ENCODE measurements around the gene TLCD2. TPM values are rescaled to one million over a fixed set of nuclear protein-coding genes. Genes with fewer than 3 reads are reported as not detected.

TLCD2 gene
- total RNA-seq, 6 experiments from 2014 or later = 2.7 to 3.8 (median 3.2) TPM

- no peak for TF ChIP-seq CTCF (IDR thresholded peaks at IDR 0.05)
- no peak overlapping the region for H3K27ac Mint-ChIP-seq
- H3K36me3 Mint-ChIP-seq (ENCODE audit: low read depth) = peaks cover 18% of the 10 kb centered on the region
- H3K9me3 Mint-ChIP-seq = no peaks in the 10 kb centered on the region
- DNase-seq = no peak
- no peak overlapping the region for H3K4me3 Mint-ChIP-seq
- no peaks in the 10 kb centered on the region for H3K4me1 Mint-ChIP-seq (ENCODE audit: low read depth)
- H3K27me3 Mint-ChIP-seq (ENCODE audit: insufficient read depth) = peaks cover 8% of the 10 kb centered on the region
Observed at GRCh38 chr17:1737531-1738291, 27.5 kb upstream of the TLCD2 start.

GRCh38 chr17:1736348-1737281 is 26.4 kb upstream of the TLCD2 start:
- Mint-ChIP-seq H3K27ac (no peak overlapping the region), H3K27me3 (ENCODE audit: insufficient read depth) (peaks cover 2% of the 10 kb centered on the region; the same call in 1 of the 2 replicates), H3K9me3 (no peaks in the 10 kb centered on the region), H3K36me3 (ENCODE audit: low read depth) (peaks cover 18% of the 10 kb centered on the region), H3K4me1 (ENCODE audit: low read depth) (no peaks in the 10 kb centered on the region), H3K4me3 (no peak overlapping the region)
- no peak for TF ChIP-seq CTCF (IDR thresholded peaks at IDR 0.05)
- DNase-seq = peak; percentile 22

GRCh38 chr17:1735834-1736347 is 25.7 kb upstream of the TLCD2 start:
- no peak for DNase-seq
- H3K27me3 Mint-ChIP-seq (ENCODE audit: insufficient read depth) = peaks cover 2% of the 10 kb centered on the region; the same call in 1 of the 2 replicates
- no peak overlapping the region for H3K27ac Mint-ChIP-seq
- H3K4me3 Mint-ChIP-seq = no peak overlapping the region
- H3K36me3 Mint-ChIP-seq (ENCODE audit: low read depth) = peaks cover 18% of the 10 kb centered on the region
- H3K9me3 Mint-ChIP-seq = no peaks in the 10 kb centered on the region
- peaks cover 5% of the 10 kb centered on the region for H3K4me1 Mint-ChIP-seq (ENCODE audit: low read depth)
- TF ChIP-seq CTCF (IDR thresholded peaks at IDR 0.05) = no peak

- no peak for TF ChIP-seq CTCF (IDR thresholded peaks at IDR 0.05)
- Mint-ChIP-seq H3K36me3 (ENCODE audit: low read depth) (peaks cover 18% of the 10 kb centered on the region), H3K4me1 (ENCODE audit: low read depth) (peaks cover 6% of the 10 kb centered on the region), H3K4me3 (no peak overlapping the region), H3K27ac (no peak overlapping the region), H3K9me3 (no peaks in the 10 kb centered on the region), H3K27me3 (ENCODE audit: insufficient read depth) (peaks cover 2% of the 10 kb centered on the region; the same call in 1 of the 2 replicates)
- no peak for DNase-seq
Observed at GRCh38 chr17:1735418-1735817, 25.2 kb upstream of the TLCD2 start.

GRCh38 chr17:1733759-1734158 is 23.6 kb upstream of the TLCD2 start:
- Mint-ChIP-seq H3K4me1 (ENCODE audit: low read depth) (peaks cover 16% of the 10 kb centered on the region), H3K9me3 (no peaks in the 10 kb centered on the region), H3K36me3 (ENCODE audit: low read depth) (peaks cover 18% of the 10 kb centered on the region), H3K27me3 (ENCODE audit: insufficient read depth) (peaks cover 2% of the 10 kb centered on the region; the same call in 1 of the 2 replicates), H3K27ac (no peak overlapping the region), H3K4me3 (no peak overlapping the region)
- no peak for TF ChIP-seq CTCF (IDR thresholded peaks at IDR 0.05)
- DNase-seq = no peak

Measured in HFFc6 (cell line).